Loucy (cell line): ENCODE data around the gene CNTN5.

Experiments
- H2AFZ ChIP-seq: fragments of 200-600 bp; sonication (generic); 2 replicates; pipeline ENCODE4 v1.6.0; 2016; ENCODE audit warnings: antibody characterized with exemption, mild to moderate bottlenecking, low read length, moderate library complexity
- H3F3A ChIP-seq: fragments of 200-600 bp; 2 replicates; pipeline ENCODE4 v1.6.0; 2016; ENCODE audit warnings: antibody characterized with exemption, low read depth, mild to moderate bottlenecking
- H3K27me3 ChIP-seq: fragments of 200-600 bp; sonication (generic); 2 replicates; pipeline ENCODE4 v1.6.1; 2014; ENCODE audit warnings: low read length, mild to moderate bottlenecking; ENCODE audit not compliant: insufficient read depth, poor library complexity, severe bottlenecking
- H3K36me3 ChIP-seq: fragments of 200-600 bp; sonication (generic); 2 replicates; pipeline ENCODE4 v1.6.1; 2016; ENCODE audit warnings: low read length; ENCODE audit not compliant: insufficient read depth
- H3K4me1 ChIP-seq: fragments of 200-600 bp; sonication (generic); 2 replicates; pipeline ENCODE4 v1.5.1; 2014; ENCODE audit warnings: low read length, mild to moderate bottlenecking; ENCODE audit not compliant: insufficient read depth, poor library complexity, severe bottlenecking
- H3K4me2 ChIP-seq: fragments of 200-600 bp; sonication (generic); 2 replicates; pipeline ENCODE4 v1.6.0; 2014; ENCODE audit warnings: antibody characterized with exemption, low read length, low read depth, mild to moderate bottlenecking; ENCODE audit not compliant: poor library complexity, severe bottlenecking
- H3K4me3 ChIP-seq: fragments of 200-600 bp; sonication (generic); 2 replicates; pipeline ENCODE4 v1.5.1; 2014; ENCODE audit warnings: low read length, mild to moderate bottlenecking, mixed read lengths; ENCODE audit not compliant: poor library complexity, severe bottlenecking
- H3K79me2 ChIP-seq: fragments of 200-600 bp; sonication (generic); 2 replicates; pipeline ENCODE4 v1.6.1; 2014; ENCODE audit warnings: low read length; ENCODE audit not compliant: insufficient read depth
- H3K9ac ChIP-seq: fragments of 200-600 bp; sonication (generic); 2 replicates; pipeline ENCODE4 v1.6.0; 2014; ENCODE audit warnings: mild to moderate bottlenecking, low read depth, low read length, moderate library complexity; ENCODE audit not compliant: poor library complexity, severe bottlenecking
- H3K9me2 ChIP-seq: fragments of 200-600 bp; sonication (generic); replicated peaks from 2 replicates; pipeline ENCODE4 v1.6.1; 2016; ENCODE audit warnings: low read depth, low read length, mixed read lengths
- H3K9me3 ChIP-seq: fragments of 200-600 bp; sonication (generic); 2 replicates; pipeline ENCODE4 v1.6.1; 2014; ENCODE audit warnings: mild to moderate bottlenecking, antibody characterized with exemption, low read length, low read depth; ENCODE audit not compliant: insufficient read depth
- H4K20me1 ChIP-seq: fragments of 200-600 bp; sonication (generic); 2 replicates; pipeline ENCODE4 v1.6.0; 2014; ENCODE audit warnings: antibody characterized with exemption, low read length, mild to moderate bottlenecking; ENCODE audit not compliant: insufficient read depth, poor library complexity, severe bottlenecking
- CTCF ChIP-seq: fragments of 200-600 bp; sonication (generic); conservative IDR thresholded peaks from 2 replicates; pipeline ENCODE4 v1.5.1; 2014; ENCODE audit warnings: mild to moderate bottlenecking, antibody characterized with exemption, low read length
- EZH2phosphoT487 ChIP-seq: fragments of 200-600 bp; IDR thresholded peaks from 2 replicates; pipeline ENCODE4 v1.6.1; 2018; ENCODE audit warnings: antibody characterized with exemption, mild to moderate bottlenecking, moderate library complexity, borderline replicate concordance

The CNTN5 gene

GRCh38 chr11:99135508-99135907, 114.8 kb downstream of the CNTN5 start:
- Histone ChIP-seq H3F3A (no peaks in the 10 kb centered on the region), H3K36me3 (no peaks in the 10 kb centered on the region), H3K9ac (no peak overlapping the region), H3K9me2 (no peaks in the 10 kb centered on the region), H3K9me3 (no peaks in the 10 kb centered on the region), H3K4me2 (no peak overlapping the region), H2AFZ (no peak overlapping the region), H3K4me1 (no peaks in the 10 kb centered on the region), H3K27me3 (no peaks in the 10 kb centered on the region), H3K4me3 (no peak overlapping the region), H3K79me2 (no peaks in the 10 kb centered on the region), H4K20me1 (no peaks in the 10 kb centered on the region)
- no peak for TF ChIP-seq CTCF
- TF ChIP-seq EZH2phosphoT487 = no peak

GRCh38 chr11:99142237-99142636, 121.5 kb downstream of the CNTN5 start:
- Histone ChIP-seq H3F3A (no peaks in the 10 kb centered on the region), H4K20me1 (no peaks in the 10 kb centered on the region), H3K9me2 (no peaks in the 10 kb centered on the region), H2AFZ (no peak overlapping the region), H3K4me2 (no peak overlapping the region), H3K79me2 (no peaks in the 10 kb centered on the region), H3K27me3 (no peaks in the 10 kb centered on the region), H3K36me3 (no peaks in the 10 kb centered on the region), H3K4me3 (no peak overlapping the region), H3K9ac (no peak overlapping the region), H3K4me1 (no peaks in the 10 kb centered on the region), H3K9me3 (no peaks in the 10 kb centered on the region)
- TF ChIP-seq CTCF = no peak
- TF ChIP-seq EZH2phosphoT487 = no peak

- H2AFZ ChIP-seq = no peak overlapping the region
- no peaks in the 10 kb centered on the region for H4K20me1 ChIP-seq
- no peak overlapping the region for H3K4me3 ChIP-seq
- no peaks in the 10 kb centered on the region for H3K9me2 ChIP-seq
- no peaks in the 10 kb centered on the region for H3K4me1 ChIP-seq
- H3F3A ChIP-seq = no peaks in the 10 kb centered on the region
- no peak for TF ChIP-seq EZH2phosphoT487
- no peak for TF ChIP-seq CTCF
- H3K27me3 ChIP-seq = no peaks in the 10 kb centered on the region
- H3K36me3 ChIP-seq = no peaks in the 10 kb centered on the region
- no peaks in the 10 kb centered on the region for H3K9me3 ChIP-seq
- H3K79me2 ChIP-seq = no peaks in the 10 kb centered on the region
- H3K9ac ChIP-seq = no peak overlapping the region
- no peak overlapping the region for H3K4me2 ChIP-seq
Measured at GRCh38 chr11:99148352-99148751, 127.6 kb downstream of the CNTN5 start.
